HG02981 (cell line): ENCODE data around the gene TOPAZ1.
"Not testable (repeated sequence)": the region's sequence is repeated elsewhere in the genome, so short reads cannot be mapped to it uniquely, and the experiment has no call there.

Experiments
- ATAC-seq: cut with Tn5 transposase; IDR thresholded peaks from one replicate; pipeline ENCODE4 v1.9.1; 2021; ENCODE audit warnings: mild to moderate bottlenecking, moderate library complexity; ENCODE audit not compliant: unreplicated experiment

Gene TOPAZ1

GRCh38 chr3:44326515-44326914 lies 84.8 kb downstream of the TOPAZ1 start:
- ATAC-seq = no peak

GRCh38 chr3:44329946-44330345 lies 88.3 kb downstream of the TOPAZ1 start:
- ATAC-seq = no peak

GRCh38 chr3:44330444-44330843 lies 88.8 kb downstream of the TOPAZ1 start:
- ATAC-seq = no peak

- ATAC-seq = no peak
These were observed 92.6 kb downstream of the TOPAZ1 start for GRCh38 chr3:44334326-44334725.

- no peak for ATAC-seq
These were observed 95.6 kb downstream of the TOPAZ1 start for GRCh38 chr3:44337248-44337785.

GRCh38 chr3:44338010-44338827 lies 96.5 kb downstream of the TOPAZ1 start, which contains the start of gene TCAIM:
Gene TCAIM, plus strand, starts transcription at chr3:44338766. Its CDS starts 16,017 bp downstream, at chr3:44354783.
- peak; percentile 92 for ATAC-seq

GRCh38 chr3:44338828-44339127 lies 97.1 kb downstream of the TOPAZ1 start:
- no peak for ATAC-seq

GRCh38 chr3:44339181-44340057 lies 97.7 kb downstream of the TOPAZ1 start:
- ATAC-seq = no peak

- no peak for ATAC-seq
These were observed 98.3 kb downstream of the TOPAZ1 start for GRCh38 chr3:44340058-44340395.

GRCh38 chr3:44342176-44342790 lies 100.6 kb downstream of the TOPAZ1 start:
- ATAC-seq = no peak

- ATAC-seq = no peak
These were observed 101.7 kb downstream of the TOPAZ1 start for GRCh38 chr3:44343421-44343820.

- not testable (repeated sequence) for ATAC-seq
These were observed 104.9 kb downstream of the TOPAZ1 start for GRCh38 chr3:44346590-44346989.

GRCh38 chr3:44348993-44349392 lies 107.3 kb downstream of the TOPAZ1 start:
- ATAC-seq = no peak

- no peak for ATAC-seq
These were observed 111.8 kb downstream of the TOPAZ1 start for GRCh38 chr3:44353355-44353924.

- ATAC-seq = no peak
These were observed 113.8 kb downstream of the TOPAZ1 start for GRCh38 chr3:44355362-44356033.

GRCh38 chr3:44359146-44359751 lies 117.6 kb downstream of the TOPAZ1 start:
- no peak for ATAC-seq

- ATAC-seq = no peak
These were observed 121.9 kb downstream of the TOPAZ1 start for GRCh38 chr3:44363591-44363990.

GRCh38 chr3:44365952-44366351 lies 124.3 kb downstream of the TOPAZ1 start:
- no peak for ATAC-seq

- no peak for ATAC-seq
These were observed 133.8 kb downstream of the TOPAZ1 start for GRCh38 chr3:44375450-44375849.
